WERI-Rb-1 (cell line): ENCODE results near the gene GFOD1.
A peak's percentile ranks its signal among the peaks of the same experiment; 100 is the strongest.

Source experiments
- DNase-seq: peaks from one replicate; pipeline ENCODE4 v3.0.0-alpha.2; 2020
- H3K27ac ChIP-seq: fragments of 250-450 bp; sonication (Bioruptor Pico); 2 replicates; pipeline ENCODE4 v1.5.1; 2020; ENCODE audit warnings: mild to moderate bottlenecking, moderate library complexity
- H3K27me3 ChIP-seq: fragments of 250-450 bp; sonication (Bioruptor Pico); 2 replicates; pipeline ENCODE4 v1.5.1; 2021; ENCODE audit warnings: mild to moderate bottlenecking, low read depth, moderate library complexity; ENCODE audit not compliant: insufficient read depth, severe bottlenecking
- H3K36me3 ChIP-seq: fragments of 250-450 bp; sonication (Bioruptor Pico); 2 replicates; pipeline ENCODE4 v1.5.1; 2020; ENCODE audit warnings: mild to moderate bottlenecking, moderate library complexity
- H3K4me3 ChIP-seq: 2 replicates; pipeline ENCODE4 v1.5.1; 2011; ENCODE audit warnings: low read depth, mild to moderate bottlenecking, control low read depth, low read length
- H3K9me3 ChIP-seq: fragments of 250-450 bp; sonication (Bioruptor Pico); 2 replicates; pipeline ENCODE4 v1.5.1; 2021; ENCODE audit warnings: mild to moderate bottlenecking, moderate library complexity; ENCODE audit not compliant: severe bottlenecking
- TF ChIP-seq, protein P1 (sequence below): IDR thresholded peaks from 2 replicates; pipeline ENCODE4 v1.5.1; 2011; ENCODE audit warnings: low read depth, mild to moderate bottlenecking, control low read depth, inconsistent platforms, low read length

The GFOD1 gene

DNA sequence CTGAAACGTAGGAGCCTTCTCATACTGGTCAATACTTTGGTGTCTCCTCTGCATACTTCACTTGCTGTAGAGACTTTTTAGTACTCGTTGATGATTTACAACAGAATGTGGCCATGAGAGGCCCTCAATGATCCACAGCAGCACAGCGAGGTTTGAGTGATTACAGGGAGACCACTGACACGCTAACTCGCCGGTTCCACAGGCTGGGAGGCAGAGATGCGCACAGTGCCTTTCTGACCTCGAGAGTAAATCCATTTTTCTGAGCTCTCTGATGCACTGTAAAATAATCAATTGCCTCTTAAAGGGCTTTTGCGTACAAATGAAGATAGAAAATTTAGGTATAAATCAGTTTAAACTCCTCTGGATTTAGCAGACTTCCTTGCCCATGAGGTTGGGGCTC, 102.9 kb downstream of the GFOD1 start:
- Histone ChIP-seq H3K9me3 (no peaks in the 10 kb centered on the region), H3K27me3 (no peaks in the 10 kb centered on the region), H3K27ac (no peak overlapping the region), H3K36me3 (no peaks in the 10 kb centered on the region), H3K4me3 (no peak overlapping the region)
- TF ChIP-seq, protein P1, sequence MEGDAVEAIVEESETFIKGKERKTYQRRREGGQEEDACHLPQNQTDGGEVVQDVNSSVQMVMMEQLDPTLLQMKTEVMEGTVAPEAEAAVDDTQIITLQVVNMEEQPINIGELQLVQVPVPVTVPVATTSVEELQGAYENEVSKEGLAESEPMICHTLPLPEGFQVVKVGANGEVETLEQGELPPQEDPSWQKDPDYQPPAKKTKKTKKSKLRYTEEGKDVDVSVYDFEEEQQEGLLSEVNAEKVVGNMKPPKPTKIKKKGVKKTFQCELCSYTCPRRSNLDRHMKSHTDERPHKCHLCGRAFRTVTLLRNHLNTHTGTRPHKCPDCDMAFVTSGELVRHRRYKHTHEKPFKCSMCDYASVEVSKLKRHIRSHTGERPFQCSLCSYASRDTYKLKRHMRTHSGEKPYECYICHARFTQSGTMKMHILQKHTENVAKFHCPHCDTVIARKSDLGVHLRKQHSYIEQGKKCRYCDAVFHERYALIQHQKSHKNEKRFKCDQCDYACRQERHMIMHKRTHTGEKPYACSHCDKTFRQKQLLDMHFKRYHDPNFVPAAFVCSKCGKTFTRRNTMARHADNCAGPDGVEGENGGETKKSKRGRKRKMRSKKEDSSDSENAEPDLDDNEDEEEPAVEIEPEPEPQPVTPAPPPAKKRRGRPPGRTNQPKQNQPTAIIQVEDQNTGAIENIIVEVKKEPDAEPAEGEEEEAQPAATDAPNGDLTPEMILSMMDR: no peak
- no peak for DNase-seq

DNA sequence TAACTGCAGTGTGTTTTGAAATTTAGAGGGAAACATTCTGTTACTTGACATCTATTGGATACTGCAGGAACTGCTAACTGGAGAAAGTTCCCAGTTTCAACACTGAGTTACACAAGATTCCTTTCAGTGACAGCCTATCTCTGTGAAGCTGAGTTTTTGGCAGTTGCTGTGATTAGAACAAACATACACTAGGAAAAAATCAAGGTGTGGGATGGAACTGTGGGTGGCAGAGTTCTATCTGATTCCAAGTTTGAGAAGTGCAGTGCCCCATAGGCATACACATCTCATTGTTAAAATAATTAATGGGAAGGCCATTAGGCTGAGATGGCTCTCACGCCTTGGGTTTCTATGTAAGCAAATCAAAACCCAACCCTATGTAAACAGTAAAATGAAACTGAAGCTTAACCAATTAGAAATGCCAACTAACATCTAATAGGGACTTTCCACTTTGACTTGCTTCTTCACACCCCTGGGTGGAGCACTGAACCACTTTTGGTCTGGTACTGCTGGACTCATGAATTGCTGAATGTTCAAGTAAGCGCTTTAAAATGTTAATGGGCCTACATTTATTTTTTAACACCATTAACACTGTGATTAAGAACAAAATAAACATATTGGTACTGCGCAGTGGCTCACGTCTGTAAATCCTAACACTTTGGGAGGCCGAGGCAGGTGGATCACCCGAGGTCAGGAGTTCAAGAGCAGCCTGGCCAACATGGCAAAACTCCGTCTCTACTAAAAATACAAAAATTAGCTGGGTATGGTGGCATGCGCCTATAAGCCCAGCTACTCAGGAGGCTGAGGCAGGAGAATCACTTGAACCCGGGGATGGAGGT, 103.9 kb downstream of the GFOD1 start:
- no peak for DNase-seq
- no peaks in the 10 kb centered on the region for H3K27me3 ChIP-seq

DNA sequence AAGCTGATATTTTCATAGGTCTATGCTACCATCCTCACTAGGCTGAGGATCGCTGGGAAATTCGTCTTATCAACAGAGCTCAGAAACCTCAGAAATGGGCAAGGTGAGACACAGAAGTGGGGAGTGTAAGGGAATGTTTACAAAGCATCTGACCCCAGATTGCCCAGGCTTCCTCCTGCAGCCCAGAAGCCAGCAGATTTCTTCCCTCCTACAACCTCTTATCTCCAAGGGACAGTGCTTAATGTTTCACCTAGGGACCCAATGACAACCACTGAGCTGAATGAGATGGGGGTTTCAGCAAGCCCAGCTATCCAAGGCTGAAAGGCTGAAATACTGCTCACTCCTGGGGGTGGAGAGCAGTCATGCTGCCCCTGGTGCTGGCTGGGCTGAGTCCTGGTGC, 106.6 kb downstream of the GFOD1 start:
- no peak overlapping the region for H3K27ac ChIP-seq
- TF ChIP-seq, protein P1: no peak
- no peaks in the 10 kb centered on the region for H3K27me3 ChIP-seq
- H3K36me3 ChIP-seq: no peaks in the 10 kb centered on the region
- DNase-seq: no peak
- H3K4me3 ChIP-seq: no peak overlapping the region
- H3K9me3 ChIP-seq: no peaks in the 10 kb centered on the region

More for the DNA sequence above, 103.9 kb downstream of the GFOD1 start:
- H3K27ac ChIP-seq: no peak overlapping the region
- no peaks in the 10 kb centered on the region for H3K9me3 ChIP-seq
- no peaks in the 10 kb centered on the region for H3K36me3 ChIP-seq
- H3K4me3 ChIP-seq: no peak overlapping the region
- TF ChIP-seq, protein P1: no peak

DNA sequence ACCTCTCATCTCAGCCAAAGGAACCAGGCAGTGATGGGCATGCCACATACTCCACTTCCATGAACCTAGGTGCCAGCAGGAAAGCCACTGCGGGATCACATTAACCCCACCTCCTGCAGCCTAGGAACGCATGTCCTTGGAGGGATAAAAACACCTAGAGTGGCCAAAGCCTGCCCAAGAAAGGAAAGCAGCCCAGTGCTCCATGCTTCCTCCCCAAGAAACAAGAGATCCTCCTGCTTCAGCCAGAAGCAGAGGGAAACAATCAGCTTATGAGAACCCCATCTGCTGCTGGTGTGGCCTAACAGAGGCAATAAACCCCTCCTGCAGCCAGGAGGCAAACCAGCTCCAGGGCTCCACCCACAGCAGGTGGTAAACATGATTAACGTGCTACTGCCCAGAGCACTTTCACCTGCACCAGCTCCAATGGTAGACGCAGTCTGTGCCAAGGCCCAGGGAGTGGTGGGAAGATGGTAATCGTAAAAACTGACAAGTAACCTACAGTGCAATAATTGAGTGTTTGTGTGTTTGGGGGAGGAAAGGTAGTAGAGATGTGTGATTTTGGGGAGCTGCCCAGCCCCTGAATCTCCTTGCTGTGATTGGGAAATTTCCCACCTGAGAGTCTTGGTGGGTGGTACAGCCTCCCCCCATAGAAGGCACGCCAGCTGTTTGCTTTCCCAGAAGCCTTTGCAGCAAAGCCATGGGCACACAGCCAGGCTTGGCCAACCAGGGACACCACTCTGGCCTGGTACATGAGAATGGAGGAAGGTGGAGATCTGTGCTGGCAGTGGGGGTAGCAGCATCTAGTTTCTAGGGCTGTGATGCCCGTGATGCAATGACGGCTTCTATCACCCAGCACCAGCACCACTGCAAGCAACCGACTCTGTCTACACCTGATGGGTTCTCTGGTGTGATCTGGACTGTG, 108.5 kb downstream of the GFOD1 start:
- H3K27me3 ChIP-seq: no peaks in the 10 kb centered on the region
- H3K4me3 ChIP-seq: no peak overlapping the region
- H3K9me3 ChIP-seq: no peaks in the 10 kb centered on the region
- peak; percentile 91 for DNase-seq
- H3K36me3 ChIP-seq: no peaks in the 10 kb centered on the region
- 0 out of 2 replicates have a peak overlapping the region, but pooled peaks have one; percentile 20 for H3K27ac ChIP-seq
- TF ChIP-seq, protein P1: peak; percentile 60

DNA sequence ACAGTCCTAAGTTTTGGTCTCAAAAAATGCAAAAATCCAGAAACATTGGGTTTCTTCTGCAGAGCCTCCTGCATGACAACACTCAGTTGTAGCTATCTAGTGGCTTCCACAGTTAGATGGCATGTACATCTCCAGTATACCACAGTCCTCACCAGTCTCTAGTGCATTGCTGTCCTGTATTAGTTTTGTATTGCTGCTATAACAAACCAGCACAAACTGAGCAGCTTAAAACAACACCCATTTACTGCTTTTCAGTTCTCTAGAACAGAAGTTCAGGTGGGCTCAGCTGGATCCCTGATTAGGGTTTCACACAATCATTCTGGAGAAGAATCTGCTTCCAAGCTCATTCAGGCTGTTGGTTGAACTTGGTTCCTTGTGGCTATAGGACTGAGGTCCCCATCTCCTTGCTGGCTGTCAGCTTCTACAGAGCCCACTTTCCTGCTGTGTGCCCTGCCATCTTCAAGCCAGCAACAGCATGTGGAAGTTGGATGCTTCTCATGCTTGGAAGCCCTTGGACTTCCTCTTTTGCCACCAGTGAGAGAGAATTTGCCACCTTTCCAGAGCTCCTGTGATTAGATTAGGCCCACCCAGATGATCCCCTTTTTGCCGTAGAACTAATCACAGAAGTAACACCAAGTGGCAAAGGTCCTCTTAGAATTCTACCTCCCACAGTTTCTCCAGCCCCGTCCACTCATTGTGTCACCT, 110.2 kb downstream of the GFOD1 start:
- TF ChIP-seq, protein P1: no peak

More for the DNA sequence above, 110.2 kb downstream of the GFOD1 start:
- no peaks in the 10 kb centered on the region for H3K9me3 ChIP-seq
- no peaks in the 10 kb centered on the region for H3K36me3 ChIP-seq
- H3K27me3 ChIP-seq: no peaks in the 10 kb centered on the region
- no peak for DNase-seq
- no peak overlapping the region for H3K27ac ChIP-seq
- H3K4me3 ChIP-seq: no peak overlapping the region
